Mesothelial cell of epicardium (in vitro differentiated cells): ENCODE results near the gene ZNF160. TPM values are rescaled to one million over a fixed set of nuclear protein-coding genes. Genes with fewer than 3 reads are reported as not detected.
"Not testable (repeated sequence)": the region's sequence is repeated elsewhere in the genome, so short reads cannot be mapped to it uniquely, and the experiment has no call there.

Source experiments
- DNase-seq, 2 experiments: peaks; one replicate each; pipeline ENCODE4 v3.0.0; 2021; ENCODE audit warnings: low spot score in 2 of 2; ENCODE audit not compliant: unreplicated experiment in 2 of 2
- H3K27ac Mint-ChIP-seq: 2 replicates; pipeline ENCODE4 v1.8.0; 2021; ENCODE audit warnings: mixed read lengths
- H3K27me3 Mint-ChIP-seq: 2 replicates; pipeline ENCODE4 v1.8.0; 2021; ENCODE audit warnings: low read depth, mixed read lengths
- H3K36me3 Mint-ChIP-seq: 2 replicates; pipeline ENCODE4 v1.8.0; 2021; ENCODE audit warnings: mixed read lengths
- H3K4me1 Mint-ChIP-seq: 2 replicates; pipeline ENCODE4 v1.8.0; 2021; ENCODE audit warnings: mixed read lengths
- H3K4me3 Mint-ChIP-seq: 2 replicates; pipeline ENCODE4 v1.8.0; 2021; ENCODE audit warnings: mild to moderate bottlenecking, moderate library complexity, mixed read lengths
- H3K9me3 Mint-ChIP-seq: 2 replicates; pipeline ENCODE4 v1.8.0; 2021; ENCODE audit warnings: mixed read lengths
- total RNA-seq: library from RNA; stranded (reverse); gene quantifications from 3 replicates; pipeline ENCODE4 v1.2.1, GENCODE V29; 2021
- TF ChIP-seq, protein P1 (sequence below): fragments of 200-600 bp; sonication (generic); IDR thresholded peaks from one replicate; pipeline ENCODE4 v1.5.0; 2021; ENCODE audit warnings: antibody characterized with exemption; ENCODE audit not compliant: unreplicated experiment

Gene ZNF160
- total RNA-seq, 1 donor from 2014 or later, result 71.0 TPM

DNA sequence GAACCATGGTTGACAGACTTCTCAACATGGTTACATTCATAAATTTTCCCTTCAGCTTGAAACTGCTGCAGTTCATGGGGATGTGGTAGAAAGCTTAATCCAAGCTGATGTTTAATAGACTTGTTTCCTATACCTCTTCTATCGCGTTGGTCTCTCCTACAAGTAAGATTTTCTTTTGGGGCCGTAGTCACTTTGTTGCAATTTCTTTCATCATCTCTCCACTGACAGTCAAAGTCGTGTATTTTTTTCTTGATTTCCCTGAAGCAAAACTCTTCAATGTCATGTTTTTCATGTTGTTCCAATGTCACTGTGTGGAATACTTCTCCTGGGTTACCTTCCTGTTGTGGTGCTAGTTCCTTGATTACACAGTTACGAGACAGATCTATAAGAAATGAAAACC lies 6.3 kb upstream of the ZNF160 start:
- TF ChIP-seq, protein P1, sequence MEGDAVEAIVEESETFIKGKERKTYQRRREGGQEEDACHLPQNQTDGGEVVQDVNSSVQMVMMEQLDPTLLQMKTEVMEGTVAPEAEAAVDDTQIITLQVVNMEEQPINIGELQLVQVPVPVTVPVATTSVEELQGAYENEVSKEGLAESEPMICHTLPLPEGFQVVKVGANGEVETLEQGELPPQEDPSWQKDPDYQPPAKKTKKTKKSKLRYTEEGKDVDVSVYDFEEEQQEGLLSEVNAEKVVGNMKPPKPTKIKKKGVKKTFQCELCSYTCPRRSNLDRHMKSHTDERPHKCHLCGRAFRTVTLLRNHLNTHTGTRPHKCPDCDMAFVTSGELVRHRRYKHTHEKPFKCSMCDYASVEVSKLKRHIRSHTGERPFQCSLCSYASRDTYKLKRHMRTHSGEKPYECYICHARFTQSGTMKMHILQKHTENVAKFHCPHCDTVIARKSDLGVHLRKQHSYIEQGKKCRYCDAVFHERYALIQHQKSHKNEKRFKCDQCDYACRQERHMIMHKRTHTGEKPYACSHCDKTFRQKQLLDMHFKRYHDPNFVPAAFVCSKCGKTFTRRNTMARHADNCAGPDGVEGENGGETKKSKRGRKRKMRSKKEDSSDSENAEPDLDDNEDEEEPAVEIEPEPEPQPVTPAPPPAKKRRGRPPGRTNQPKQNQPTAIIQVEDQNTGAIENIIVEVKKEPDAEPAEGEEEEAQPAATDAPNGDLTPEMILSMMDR, result no peak
- Mint-ChIP-seq H3K4me3 (no peak overlapping the region), H3K4me1 (no peaks in the 10 kb centered on the region), H3K27ac (no peak overlapping the region), H3K27me3 (no peaks in the 10 kb centered on the region), H3K36me3 (peaks cover 55% of the 10 kb centered on the region), H3K9me3 (peaks cover 3% of the 10 kb centered on the region)
- no peak for DNase-seq

DNA sequence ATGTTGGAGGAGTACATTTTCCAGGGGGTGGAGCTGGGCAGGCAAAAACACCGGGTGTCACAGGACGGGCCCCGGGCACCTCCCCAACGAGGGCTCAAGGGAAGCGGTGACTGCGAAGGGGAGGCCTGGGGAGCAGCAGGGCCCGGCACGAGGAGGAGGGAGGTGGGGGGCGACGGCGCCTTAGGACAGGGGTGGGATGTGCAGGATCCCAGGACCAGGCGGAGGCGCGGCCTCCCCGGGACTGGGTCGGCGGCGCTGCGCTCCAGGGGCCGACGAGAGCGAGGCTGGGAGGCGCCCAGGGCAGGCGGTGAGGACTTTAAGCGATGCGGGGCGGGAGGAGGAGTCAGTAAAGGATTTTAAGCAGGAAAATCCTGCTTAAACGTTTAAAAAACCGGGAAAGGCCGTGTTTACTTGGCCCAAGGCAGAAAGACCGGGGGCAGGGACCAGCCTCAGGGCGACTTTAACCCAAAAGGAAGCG lies 427 bp downstream of the ZNF160 start:
- peak overlapping the region; percentile 79 for H3K4me3 Mint-ChIP-seq
- peak in 1 of 2 experiments; percentile 53 for DNase-seq
- H3K4me1 Mint-ChIP-seq, result peaks cover 15% of the 10 kb centered on the region
- TF ChIP-seq, protein P1, result no peak
- peak overlapping the region; percentile 86 for H3K27ac Mint-ChIP-seq
- peaks cover 24% of the 10 kb centered on the region for H3K36me3 Mint-ChIP-seq
- H3K9me3 Mint-ChIP-seq, result no peaks in the 10 kb centered on the region
- H3K27me3 Mint-ChIP-seq, result no peaks in the 10 kb centered on the region

DNA sequence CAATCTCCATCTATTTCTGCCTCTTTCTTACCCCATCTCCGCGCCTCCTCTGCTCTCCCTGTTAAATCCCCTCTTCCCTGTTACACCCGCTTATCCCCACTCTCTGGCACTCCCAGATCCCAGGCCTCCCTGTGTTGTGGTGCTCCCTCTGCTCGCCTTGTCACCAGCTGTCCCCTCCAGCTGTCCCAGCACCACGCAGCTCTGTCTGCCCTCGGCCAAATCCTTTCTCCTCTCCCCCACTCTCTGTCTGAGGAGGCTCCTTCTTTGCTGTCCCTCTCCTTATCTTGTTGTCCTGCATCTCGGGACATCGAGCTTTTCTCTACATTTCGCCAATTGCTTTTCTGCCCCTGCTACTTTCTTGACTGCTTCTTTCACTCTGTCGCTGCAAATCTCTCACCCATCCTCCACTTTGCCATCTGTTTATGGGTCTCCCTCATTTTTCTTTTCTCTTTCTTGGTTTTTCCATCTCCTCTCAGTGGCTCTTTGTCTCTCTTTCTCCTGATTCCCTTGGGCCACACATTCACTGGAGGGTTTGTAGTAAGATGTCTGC lies 941 bp downstream of the ZNF160 start:
- DNase-seq, result no peak
- Mint-ChIP-seq H3K36me3 (peaks cover 21% of the 10 kb centered on the region), H3K4me1 (peaks cover 19% of the 10 kb centered on the region), H3K4me3 (peak overlapping the region; percentile 79), H3K9me3 (no peaks in the 10 kb centered on the region), H3K27me3 (no peaks in the 10 kb centered on the region), H3K27ac (peak overlapping the region; percentile 86)
- TF ChIP-seq, protein P1, result no peak

DNA sequence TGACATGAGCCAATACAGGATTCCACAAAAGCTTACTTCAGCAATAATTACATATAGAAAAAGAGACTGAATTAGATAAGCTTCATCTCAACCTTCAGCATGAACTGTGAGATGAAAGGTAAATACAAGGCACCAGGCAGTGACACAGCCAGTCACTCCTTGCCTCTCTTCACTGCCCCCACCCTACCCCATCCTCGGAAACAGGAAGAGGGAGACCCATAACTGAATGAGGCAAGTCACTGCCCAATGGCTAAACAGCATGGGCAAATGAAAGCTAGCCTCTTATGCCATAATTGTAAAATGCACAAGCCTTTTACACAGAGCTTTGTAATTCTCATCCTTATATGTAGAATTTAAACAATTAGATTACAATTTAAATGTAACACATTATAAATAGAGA lies 1.7 kb downstream of the ZNF160 start:
- Mint-ChIP-seq H3K27ac (no peak overlapping the region), H3K9me3 (no peaks in the 10 kb centered on the region)

DNA sequence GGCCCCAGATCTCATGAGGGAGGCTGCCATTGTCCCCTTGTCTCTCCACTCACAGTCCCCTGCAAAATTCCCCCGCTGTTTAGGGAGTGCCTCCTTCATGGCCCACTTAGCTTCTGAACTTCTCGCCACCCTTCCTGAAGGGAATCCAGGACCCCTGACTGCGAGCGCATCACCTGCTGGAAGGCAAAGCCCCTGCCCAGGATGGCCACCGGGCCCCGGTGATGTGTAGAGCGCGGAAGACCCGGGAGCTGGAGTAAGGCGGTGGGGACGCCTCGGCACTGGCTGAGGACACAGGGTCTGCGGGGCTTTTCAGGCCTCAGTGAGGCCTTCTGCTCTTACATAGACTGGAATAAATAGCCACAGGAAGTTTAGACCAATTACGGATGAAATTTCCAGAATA lies 4.7 kb downstream of the ZNF160 start:
- Mint-ChIP-seq H3K36me3 (peaks cover 21% of the 10 kb centered on the region), H3K4me1 (peaks cover 27% of the 10 kb centered on the region)
- not testable (repeated sequence) for DNase-seq, H3K27me3 Mint-ChIP-seq, H3K9me3 Mint-ChIP-seq, H3K27ac Mint-ChIP-seq, H3K4me3 Mint-ChIP-seq

More for the DNA sequence above, 1.7 kb downstream of the ZNF160 start:
- peaks cover 21% of the 10 kb centered on the region for H3K4me1 Mint-ChIP-seq
- H3K36me3 Mint-ChIP-seq, result peaks cover 16% of the 10 kb centered on the region
- peak overlapping the region; percentile 79 for H3K4me3 Mint-ChIP-seq
- TF ChIP-seq, protein P1, result no peak
- no peaks in the 10 kb centered on the region for H3K27me3 Mint-ChIP-seq
- DNase-seq, result no peak

DNA sequence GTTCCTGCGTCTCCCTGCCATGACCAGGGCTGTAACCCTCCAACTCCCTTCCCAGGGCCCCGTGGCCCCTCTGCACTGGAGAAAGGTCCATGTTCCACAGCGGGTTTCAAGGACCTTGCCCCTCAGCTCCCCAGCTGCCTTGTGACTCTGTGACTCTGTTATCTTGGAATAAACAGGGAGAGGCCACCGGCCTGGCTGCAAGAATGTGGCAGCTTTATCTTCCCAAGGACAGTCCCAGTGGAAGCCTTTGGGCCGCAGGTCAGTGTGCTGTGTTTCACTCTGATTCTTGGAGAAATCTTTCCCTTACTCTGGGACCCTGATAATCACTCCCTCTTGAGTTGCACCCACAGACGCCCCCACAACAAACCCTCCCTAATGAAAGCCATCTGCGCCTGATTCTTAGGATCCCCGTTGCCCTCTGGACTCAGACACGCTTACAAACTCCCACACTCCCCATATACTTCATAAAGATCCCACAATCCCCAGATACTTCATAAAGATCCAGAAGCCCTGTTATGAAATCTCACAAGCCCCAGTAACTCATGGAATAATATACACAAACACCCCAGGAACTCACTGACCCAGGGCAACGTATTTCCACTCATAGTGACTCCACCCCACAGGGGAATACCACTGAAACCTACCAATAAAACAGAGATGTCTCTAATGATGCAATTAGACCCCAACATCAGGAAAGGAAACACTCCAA lies 6.1 kb downstream of the ZNF160 start:
- not testable (repeated sequence) for DNase-seq, H3K4me3 Mint-ChIP-seq, H3K27ac Mint-ChIP-seq, H3K27me3 Mint-ChIP-seq, H3K9me3 Mint-ChIP-seq
- peaks cover 21% of the 10 kb centered on the region for H3K4me1 Mint-ChIP-seq
- H3K36me3 Mint-ChIP-seq, result peaks cover 24% of the 10 kb centered on the region

DNA sequence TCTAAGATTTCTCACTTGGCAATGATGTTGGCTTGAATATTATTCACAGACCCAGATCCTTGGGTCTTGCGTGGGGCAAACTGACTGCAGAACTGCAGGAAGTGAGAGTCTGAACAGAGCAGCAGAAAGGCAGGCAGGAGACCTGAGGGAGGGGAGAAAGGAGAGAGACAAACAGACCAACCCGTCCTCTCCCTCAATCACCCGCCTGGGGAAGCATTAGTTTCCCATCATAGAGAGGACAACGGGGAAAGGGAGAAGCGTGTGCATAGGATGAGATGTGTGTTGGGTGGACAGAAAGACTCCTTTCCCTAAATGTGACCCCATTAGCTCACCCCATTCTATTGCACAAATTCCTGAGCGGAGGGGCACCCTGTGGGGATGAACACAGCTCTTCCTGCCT lies 6.6 kb downstream of the ZNF160 start:
- Mint-ChIP-seq H3K36me3 (peaks cover 24% of the 10 kb centered on the region), H3K4me1 (peaks cover 17% of the 10 kb centered on the region)
- not testable (repeated sequence) for H3K9me3 Mint-ChIP-seq, DNase-seq, H3K4me3 Mint-ChIP-seq, H3K27ac Mint-ChIP-seq, H3K27me3 Mint-ChIP-seq
